Activated CD8-positive, alpha-beta T cell treated with anti-CD3 and anti-CD28 coated beads, Interleukin-2, amount 10 ng/mL, durations not matched to agents 7 days and 5 days (primary cell): ENCODE results near the gene ST3GAL3. TPM values are rescaled to one million over a fixed set of nuclear protein-coding genes. Genes with fewer than 3 reads are reported as not detected.

Experiments used
- ATAC-seq: fragments of 150-1000 bp; cut with Tn5 transposase; one replicate; pipeline ENCODE4 v1.10.0; 2021; ENCODE audit warnings: moderate library complexity
- CTCF ChIA-PET: fragments of 350-600 bp; sonication (Branson Sonifier 250); formaldehyde crosslinking; loops from one replicate; lab custom pipeline; 2021; ENCODE audit warnings: antibody characterized with exemption; lab: Charles Lee
- POLR2A ChIA-PET: fragments of 350-600 bp; sonication (Branson Sonifier 250); formaldehyde crosslinking; loops from one replicate; lab custom pipeline; 2021; ENCODE audit warnings: antibody characterized with exemption; lab: Charles Lee
- DNase-seq: peaks from one replicate; pipeline ENCODE4 v3.0.0-alpha.2; 2020
- H3K27ac Mint-ChIP-seq: one replicate; pipeline ENCODE4 v1.8.0; 2021; ENCODE audit warnings: mild to moderate bottlenecking, mixed read lengths
- H3K27me3 Mint-ChIP-seq: one replicate; pipeline ENCODE4 v1.8.0; 2021; ENCODE audit warnings: low read depth, mixed read lengths
- H3K36me3 Mint-ChIP-seq: one replicate; pipeline ENCODE4 v1.8.0; 2021; ENCODE audit warnings: low read depth, mixed read lengths
- H3K4me1 Mint-ChIP-seq: one replicate; pipeline ENCODE4 v1.8.0; 2021; ENCODE audit warnings: low read depth, mixed read lengths
- H3K4me3 Mint-ChIP-seq: one replicate; pipeline ENCODE4 v1.8.0; 2021; ENCODE audit warnings: mild to moderate bottlenecking, mixed read lengths
- H3K9me3 Mint-ChIP-seq: one replicate; pipeline ENCODE4 v1.8.0; 2022; ENCODE audit warnings: mixed read lengths; ENCODE audit not compliant: insufficient read depth
- total RNA-seq, 2 experiments: library from RNA; stranded (reverse); gene quantifications; one replicate each; pipeline ENCODE4 v1.2.3, GENCODE V29; 2021

Gene ST3GAL3
- total RNA-seq, 2 experiments from 2014 or later = 20.4 to 23.3 TPM

DNA sequence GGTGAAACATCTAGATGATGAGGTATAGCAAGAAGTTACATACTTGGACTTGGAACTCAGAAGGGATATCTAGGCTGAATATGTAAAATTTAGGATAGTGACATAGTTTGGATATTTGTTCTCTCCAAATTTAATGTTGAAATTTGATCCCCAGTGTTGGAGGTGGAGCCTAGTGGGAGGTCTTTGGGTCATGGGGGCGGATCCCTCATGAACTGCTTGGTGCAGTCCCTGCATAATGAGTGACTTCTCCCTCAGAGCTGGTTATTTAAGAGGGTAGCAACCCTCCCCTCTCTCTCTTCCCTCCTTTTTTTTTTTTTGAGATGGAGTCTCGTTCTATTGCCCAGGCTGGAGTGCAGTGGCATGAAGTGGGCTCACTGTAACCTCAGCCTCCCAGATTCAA is 15.5 kb downstream of the ST3GAL3 start:
- POLR2A ChIA-PET = interaction anchor here (0.6 kb wide), 1 partner anchor 691 kb away, joined by 3 read pairs; no protein-coding TSS in a partner anchor

DNA sequence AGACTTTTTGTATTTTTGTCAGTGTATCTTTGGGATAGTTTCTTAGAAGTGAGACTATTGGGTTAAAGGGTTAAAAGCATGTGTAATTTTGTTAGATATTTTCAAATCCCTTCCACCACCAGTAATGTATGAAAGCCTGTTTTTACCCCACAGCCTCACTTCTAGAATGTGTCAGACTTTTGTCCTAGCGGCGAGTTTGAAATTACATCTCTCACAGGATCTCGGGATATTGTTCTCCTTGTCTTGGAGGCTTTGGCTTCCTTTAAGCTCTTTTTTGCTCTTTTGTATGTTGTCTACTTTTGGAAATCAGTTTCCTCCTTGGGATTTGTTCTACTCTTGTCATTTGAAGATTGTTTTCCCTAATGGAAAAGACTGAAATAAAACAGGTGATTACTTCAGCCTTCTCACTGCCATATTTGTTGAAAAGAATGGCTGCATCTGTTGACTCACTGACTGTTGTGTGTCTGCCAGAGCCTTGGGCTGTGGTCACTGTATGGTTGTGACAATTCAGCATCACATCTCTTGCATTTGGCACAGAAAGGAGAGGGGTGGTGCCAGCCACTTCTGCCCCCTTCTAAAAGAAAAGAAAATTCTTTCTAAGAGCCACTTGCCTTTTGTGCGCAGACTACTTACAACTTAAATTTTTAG is 22.6 kb downstream of the ST3GAL3 start:
- ChIA-PET POLR2A (no interaction called here), CTCF (interaction anchor here (1.2 kb wide), 1 partner anchor 34 kb away, joined by 4 read pairs; no protein-coding TSS in a partner anchor)
- Mint-ChIP-seq H3K36me3 (no peaks in the 10 kb centered on the region), H3K4me3 (no peak overlapping the region), H3K9me3 (no peaks in the 10 kb centered on the region), H3K27ac (no peak overlapping the region), H3K27me3 (no peaks in the 10 kb centered on the region), H3K4me1 (no peaks in the 10 kb centered on the region)
- ATAC-seq = no peak
- DNase-seq = no peak

More for the DNA sequence above, 15.5 kb downstream of the ST3GAL3 start:
- ATAC-seq (no peak), DNase-seq (no peak)
- Mint-ChIP-seq H3K4me3 (no peak overlapping the region), H3K9me3 (no peaks in the 10 kb centered on the region), H3K27ac (no peak overlapping the region), H3K4me1 (no peaks in the 10 kb centered on the region), H3K36me3 (no peaks in the 10 kb centered on the region), H3K27me3 (no peaks in the 10 kb centered on the region)
- CTCF ChIA-PET = no interaction called here

GRCh38 chr1:43731867-43732531 is 24.7 kb downstream of the ST3GAL3 start:
- no peak for DNase-seq
- no peak for ATAC-seq
- Mint-ChIP-seq H3K4me3 (no peak overlapping the region), H3K9me3 (no peaks in the 10 kb centered on the region), H3K36me3 (peaks cover 6% of the 10 kb centered on the region), H3K27ac (no peak overlapping the region), H3K27me3 (no peaks in the 10 kb centered on the region), H3K4me1 (no peaks in the 10 kb centered on the region)
- CTCF ChIA-PET = no interaction called here
- POLR2A ChIA-PET = interaction anchor here (0.6 to 0.7 kb wide), 2 partner anchors 299 to 896 kb away, joined by 3 read pairs; no protein-coding TSS in a partner anchor

- Mint-ChIP-seq H3K4me1 (no peaks in the 10 kb centered on the region), H3K9me3 (no peaks in the 10 kb centered on the region), H3K27me3 (no peaks in the 10 kb centered on the region), H3K27ac (no peak overlapping the region), H3K36me3 (peaks cover 7% of the 10 kb centered on the region), H3K4me3 (no peak overlapping the region)
- DNase-seq (no peak), ATAC-seq (no peak)
- ChIA-PET POLR2A (no interaction called here), CTCF (interaction anchor here (0.8 to 1.0 kb wide), 3 partner anchors 23 to 198 kb away, joined by 3 to 5 read pairs (median 3); no protein-coding TSS in a partner anchor)
Observed at GRCh38 chr1:43736819-43737218, 29.5 kb downstream of the ST3GAL3 start.

DNA sequence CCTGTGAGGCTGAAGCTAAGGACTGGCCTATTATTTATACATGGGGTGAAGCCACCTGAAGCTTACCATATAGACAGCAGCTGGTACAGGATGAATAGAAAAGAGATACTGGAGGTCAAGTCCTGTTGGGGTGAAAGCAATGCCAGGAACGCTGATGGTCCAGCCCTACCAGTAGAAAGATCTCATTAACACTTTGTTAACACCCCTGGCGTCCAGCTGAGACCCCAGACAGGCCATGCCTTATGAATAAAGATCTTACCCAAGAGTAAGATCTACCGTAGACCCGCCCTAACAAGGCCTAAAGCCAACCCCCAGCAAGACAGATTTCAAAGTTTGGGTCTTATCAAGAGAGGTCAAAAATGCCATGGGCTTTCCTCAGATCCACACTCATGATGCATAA is 34.7 kb downstream of the ST3GAL3 start:
- H3K4me3 Mint-ChIP-seq = no peak overlapping the region
- ATAC-seq = no peak
- no peak for DNase-seq
- no peaks in the 10 kb centered on the region for H3K4me1 Mint-ChIP-seq
- H3K36me3 Mint-ChIP-seq = peaks cover 9% of the 10 kb centered on the region
- H3K27me3 Mint-ChIP-seq = no peaks in the 10 kb centered on the region
- CTCF ChIA-PET = no interaction called here
- no peaks in the 10 kb centered on the region for H3K9me3 Mint-ChIP-seq
- H3K27ac Mint-ChIP-seq = no peak overlapping the region
- POLR2A ChIA-PET = no interaction called here

- H3K9me3 Mint-ChIP-seq = no peaks in the 10 kb centered on the region
- POLR2A ChIA-PET = no interaction called here
- H3K27ac Mint-ChIP-seq = no peak overlapping the region
- ATAC-seq (no peak), DNase-seq (no peak)
- no peaks in the 10 kb centered on the region for H3K27me3 Mint-ChIP-seq
- H3K36me3 Mint-ChIP-seq = peaks cover 9% of the 10 kb centered on the region
- no peak overlapping the region for H3K4me3 Mint-ChIP-seq
- H3K4me1 Mint-ChIP-seq = no peaks in the 10 kb centered on the region
- CTCF ChIA-PET = interaction anchor here (1.0 kb wide), 1 partner anchor 20 kb away, joined by 4 read pairs; no protein-coding TSS in a partner anchor
Observed at GRCh38 chr1:43743206-43743605, 35.9 kb downstream of the ST3GAL3 start.

DNA sequence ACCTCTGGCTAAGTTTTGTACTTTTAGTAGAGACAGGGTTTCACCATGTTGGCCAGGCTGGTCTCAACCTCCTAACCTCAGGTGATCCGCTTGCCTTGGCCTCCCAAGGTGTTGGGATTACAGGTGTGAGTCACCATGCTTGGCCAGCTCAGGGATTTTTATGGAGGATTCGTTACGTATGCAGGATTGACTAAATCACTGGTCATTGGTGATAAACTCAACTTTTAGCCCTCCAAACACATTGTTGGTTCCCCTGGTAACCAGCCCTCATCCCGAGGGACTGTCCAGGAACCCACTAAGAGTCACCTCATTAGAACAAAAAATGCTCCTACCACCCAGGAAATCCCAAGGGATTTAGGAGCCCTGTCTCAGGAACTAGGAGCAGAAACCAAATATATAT is 40.4 kb downstream of the ST3GAL3 start:
- Mint-ChIP-seq H3K9me3 (no peaks in the 10 kb centered on the region), H3K4me3 (no peak overlapping the region), H3K4me1 (no peaks in the 10 kb centered on the region), H3K27ac (no peak overlapping the region), H3K27me3 (no peaks in the 10 kb centered on the region), H3K36me3 (peaks cover 7% of the 10 kb centered on the region)
- no peak for ATAC-seq
- DNase-seq = no peak
- ChIA-PET CTCF (no interaction called here), POLR2A (no interaction called here)

DNA sequence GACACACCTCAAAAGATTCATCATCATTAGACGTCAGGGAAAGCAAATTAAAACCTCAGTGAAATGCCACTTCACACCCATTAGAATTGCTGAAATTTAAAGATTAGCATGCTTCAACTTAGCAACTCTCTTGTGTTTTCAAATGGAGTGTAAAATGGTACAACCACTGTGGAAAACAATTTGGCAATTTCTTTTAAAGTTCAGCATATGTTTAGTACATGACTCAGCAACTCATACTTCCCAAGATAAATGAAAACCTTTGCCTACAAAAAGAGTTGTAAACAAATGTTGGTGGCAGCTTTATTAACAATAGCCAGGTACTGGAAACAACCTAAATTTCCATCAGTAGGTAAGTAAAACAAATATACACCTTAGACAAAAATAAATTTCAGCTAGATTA is 42.7 kb downstream of the ST3GAL3 start:
- ATAC-seq (no peak), DNase-seq (no peak)
- peaks cover 6% of the 10 kb centered on the region for H3K36me3 Mint-ChIP-seq
- H3K4me3 Mint-ChIP-seq = no peak overlapping the region
- H3K9me3 Mint-ChIP-seq = no peaks in the 10 kb centered on the region
- CTCF ChIA-PET = interaction anchor here (0.7 to 2.7 kb wide), 2 partner anchors 13 to 185 kb away, joined by 3 to 13 read pairs; no protein-coding TSS in a partner anchor
- no peak overlapping the region for H3K27ac Mint-ChIP-seq
- no peaks in the 10 kb centered on the region for H3K27me3 Mint-ChIP-seq
- H3K4me1 Mint-ChIP-seq = no peaks in the 10 kb centered on the region
- POLR2A ChIA-PET = no interaction called here

GRCh38 chr1:43753422-43753821 is 46.1 kb downstream of the ST3GAL3 start:
- CTCF ChIA-PET = interaction anchor here (2.7 to 2.8 kb wide), 2 partner anchors 10 to 181 kb away, joined by 11 to 16 read pairs; partner anchors contain the start of gene ARTN
- Mint-ChIP-seq H3K27me3 (no peaks in the 10 kb centered on the region), H3K36me3 (no peaks in the 10 kb centered on the region), H3K9me3 (no peaks in the 10 kb centered on the region), H3K4me1 (no peaks in the 10 kb centered on the region), H3K27ac (no peak overlapping the region), H3K4me3 (no peak overlapping the region)
- no peak for DNase-seq
- ATAC-seq = no peak
- POLR2A ChIA-PET = interaction anchor here (0.5 kb wide), 1 partner anchor 1018 kb away, joined by 3 read pairs; no protein-coding TSS in a partner anchor

- no peak overlapping the region for H3K27ac Mint-ChIP-seq
- H3K27me3 Mint-ChIP-seq = no peaks in the 10 kb centered on the region
- DNase-seq = no peak
- H3K36me3 Mint-ChIP-seq = no peaks in the 10 kb centered on the region
- ChIA-PET POLR2A (no interaction called here), CTCF (interaction anchor here (2.7 to 2.8 kb wide), 2 partner anchors 9 to 179 kb away, joined by 11 to 16 read pairs; partner anchors contain the start of gene ARTN)
- ATAC-seq = no peak
- H3K4me3 Mint-ChIP-seq = no peak overlapping the region
- H3K9me3 Mint-ChIP-seq = no peaks in the 10 kb centered on the region
- no peaks in the 10 kb centered on the region for H3K4me1 Mint-ChIP-seq
Observed at GRCh38 chr1:43754892-43755291, 47.6 kb downstream of the ST3GAL3 start.

GRCh38 chr1:43757343-43758053 is 50.2 kb downstream of the ST3GAL3 start:
- ChIA-PET CTCF (interaction anchor here (1.0 kb wide), 1 partner anchor 177 kb away, joined by 3 read pairs; no protein-coding TSS in a partner anchor), POLR2A (no interaction called here)
- DNase-seq (no peak), ATAC-seq (no peak)
- H3K27ac Mint-ChIP-seq = no peak overlapping the region
- no peak overlapping the region for H3K4me3 Mint-ChIP-seq
- H3K9me3 Mint-ChIP-seq = no peaks in the 10 kb centered on the region
- no peaks in the 10 kb centered on the region for H3K36me3 Mint-ChIP-seq
- H3K4me1 Mint-ChIP-seq = no peaks in the 10 kb centered on the region
- no peaks in the 10 kb centered on the region for H3K27me3 Mint-ChIP-seq
